Measurements from ENCODE around the gene SLC30A7. TPM values are rescaled to one million over a fixed set of nuclear protein-coding genes. Genes with fewer than 3 reads are reported as not detected.

The SLC30A7 gene
- total and polyA plus RNA-seq, 2 of the 13 experiments (the other 11 are each of a cell fraction or from before 2014, with no cell fraction given): 8.3 to 40.8 TPM

DNA sequence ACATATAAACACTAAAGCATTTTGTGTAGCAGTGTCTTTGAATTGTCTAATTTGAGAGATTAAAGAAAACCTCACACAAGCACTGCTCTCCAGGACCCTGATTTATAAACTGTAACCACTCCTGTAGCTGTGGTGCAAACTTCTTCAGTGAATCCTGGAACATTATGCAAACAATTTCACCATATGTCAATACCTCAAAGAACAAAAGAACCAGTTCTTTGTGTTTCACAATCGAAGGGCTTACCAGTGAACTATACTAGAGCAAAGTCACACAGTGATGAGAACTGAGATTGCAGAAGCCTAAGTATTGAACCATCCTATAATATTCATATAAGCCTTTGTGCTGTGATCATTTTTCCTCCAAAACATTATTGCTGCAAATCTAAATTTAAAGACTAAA, 108.2 kb downstream of the SLC30A7 start (continued):
- TF ChIP-seq DPF2 (CRISPR knock-in tag; IDR thresholded peaks at IDR 0.05; ENCODE audit: borderline replicate concordance, low read depth): peak; percentile 95
- TF ChIP-seq ARNT2 (CRISPR knock-in tag; IDR thresholded peaks at IDR 0.05; ENCODE audit: low read depth): no peak
- TF ChIP-seq SRY (CRISPR knock-in tag; IDR thresholded peaks at IDR 0.05): no peak
- TF ChIP-seq ZNF12 (CRISPR knock-in tag; IDR thresholded peaks at IDR 0.05): peak; percentile 85
- peak; percentile 19; the same call in 1 of the 2 replicates for TF ChIP-seq TBX2 (CRISPR knock-in tag; IDR thresholded peaks at IDR 0.05; ENCODE audit: borderline replicate concordance)
- no peak; the same call in 1 of the 2 replicates for TF ChIP-seq CHD4 (IDR thresholded peaks at IDR 0.05; ENCODE audit: borderline replicate concordance, low read length)
- TF ChIP-seq ZNF468 (CRISPR knock-in tag; IDR thresholded peaks at IDR 0.05): no peak
- TF ChIP-seq FOXK2 (IDR thresholded peaks at IDR 0.05): no peak
- no peak for TF ChIP-seq ETV6 (CRISPR knock-in tag; conservative IDR thresholded peaks at IDR 0.05)
- no peak for TF ChIP-seq BORCS8-MEF2B (CRISPR knock-in tag; IDR thresholded peaks at IDR 0.05)
- no peak for TF ChIP-seq ZNF747 (CRISPR knock-in tag; IDR thresholded peaks at IDR 0.05; ENCODE audit: borderline replicate concordance)
- no peak for TF ChIP-seq MZF1 (CRISPR knock-in tag; IDR thresholded peaks at IDR 0.05; ENCODE audit: borderline replicate concordance)
- peak; percentile 86 for TF ChIP-seq RXRB (CRISPR knock-in tag; IDR thresholded peaks at IDR 0.05; ENCODE audit: borderline replicate concordance)
- no peak for TF ChIP-seq ZC3H4 (CRISPR knock-in tag; IDR thresholded peaks at IDR 0.05; ENCODE audit: borderline replicate concordance)
- TF ChIP-seq ZMYM4 (CRISPR knock-in tag; IDR thresholded peaks at IDR 0.05): peak; percentile 84
- TF ChIP-seq ZFP91 (CRISPR knock-in tag; IDR thresholded peaks at IDR 0.05; ENCODE audit: borderline replicate concordance): no peak
- TF ChIP-seq NFE2 (CRISPR knock-in tag; IDR thresholded peaks at IDR 0.05): no peak
- TF ChIP-seq ZNF556 (CRISPR knock-in tag; IDR thresholded peaks at IDR 0.05; ENCODE audit: borderline replicate concordance): peak; percentile 39; the same call in 1 of the 2 replicates
- no peak for TF ChIP-seq AKNA (CRISPR knock-in tag; IDR thresholded peaks at IDR 0.05; ENCODE audit: borderline replicate concordance)
- TF ChIP-seq ZNF432 (CRISPR knock-in tag; IDR thresholded peaks at IDR 0.05; ENCODE audit: borderline replicate concordance): no peak
- TF ChIP-seq EP300 (IDR thresholded peaks at IDR 0.05; ENCODE audit: low read depth in 2 of 2, low read length in 2 of 2): peak; percentile 95 to 96
- TF ChIP-seq EP300 (CRISPR knock-in tag; IDR thresholded peaks at IDR 0.05; ENCODE audit: borderline replicate concordance): peak; percentile 81; the same call in 1 of the 2 replicates
- TF ChIP-seq REPIN1 (CRISPR knock-in tag; IDR thresholded peaks at IDR 0.05; ENCODE audit: borderline replicate concordance, low read depth): peak; percentile 57; the same call in 1 of the 2 replicates
- TF ChIP-seq, protein P1, sequence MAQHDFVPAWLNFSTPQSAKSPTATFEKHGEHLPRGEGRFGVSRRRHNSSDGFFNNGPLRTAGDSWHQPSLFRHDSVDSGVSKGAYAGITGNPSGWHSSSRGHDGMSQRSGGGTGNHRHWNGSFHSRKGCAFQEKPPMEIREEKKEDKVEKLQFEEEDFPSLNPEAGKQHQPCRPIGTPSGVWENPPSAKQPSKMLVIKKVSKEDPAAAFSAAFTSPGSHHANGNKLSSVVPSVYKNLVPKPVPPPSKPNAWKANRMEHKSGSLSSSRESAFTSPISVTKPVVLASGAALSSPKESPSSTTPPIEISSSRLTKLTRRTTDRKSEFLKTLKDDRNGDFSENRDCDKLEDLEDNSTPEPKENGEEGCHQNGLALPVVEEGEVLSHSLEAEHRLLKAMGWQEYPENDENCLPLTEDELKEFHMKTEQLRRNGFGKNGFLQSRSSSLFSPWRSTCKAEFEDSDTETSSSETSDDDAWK (CRISPR knock-in tag; IDR thresholded peaks at IDR 0.05): no peak
